Stimulated activated CD8-positive, alpha-beta memory T cell treated with anti-CD3 and anti-CD28 coated beads, Interleukin-7, amount 100 ng/mL, for 4 hours (primary cell): ENCODE results near the gene TUBA4B.
"Not testable (repeated sequence)": the region's sequence is repeated elsewhere in the genome, so short reads cannot be mapped to it uniquely, and the experiment has no call there.

Source experiments
- DNase-seq, 2 donors: peaks; one replicate each; pipeline ENCODE4 v3.0.0-alpha.2; 2020; ENCODE audit warnings: low read depth in 2 of 2

TUBA4B gene

GRCh38 chr2:219274361-219274921 lies 21.4 kb downstream of the TUBA4B start:
- no peak for DNase-seq

GRCh38 chr2:219277703-219278654 lies 24.9 kb downstream of the TUBA4B start:
- peak; percentile 47 to 55 for DNase-seq

GRCh38 chr2:219278655-219279150 lies 25.7 kb downstream of the TUBA4B start:
- DNase-seq: no peak

GRCh38 chr2:219279151-219279915 lies 26.3 kb downstream of the TUBA4B start, which contains the start of gene DNAJB2:
Gene DNAJB2 (plus strand): TSS chr2:219279366. CDS start chr2:219279834, 468 bp downstream.
- peak; percentile 98 to 100 for DNase-seq

- no peak for DNase-seq
Observed at GRCh38 chr2:219279916-219280516, 27.0 kb downstream of the TUBA4B start.

- DNase-seq: no peak
Observed at GRCh38 chr2:219280651-219281050, 27.6 kb downstream of the TUBA4B start.

GRCh38 chr2:219281588-219281987 lies 28.5 kb downstream of the TUBA4B start:
- DNase-seq: no peak

GRCh38 chr2:219282375-219282774 lies 29.3 kb downstream of the TUBA4B start:
- DNase-seq: no peak

- no peak for DNase-seq
Observed at GRCh38 chr2:219282943-219283581, 30.0 kb downstream of the TUBA4B start.

GRCh38 chr2:219284501-219285372 lies 31.7 kb downstream of the TUBA4B start:
- DNase-seq: no peak

GRCh38 chr2:219285373-219285735 lies 32.3 kb downstream of the TUBA4B start:
- no peak for DNase-seq

GRCh38 chr2:219285894-219286425 lies 32.9 kb downstream of the TUBA4B start:
- no peak for DNase-seq

- DNase-seq: no peak
Observed at GRCh38 chr2:219286436-219287115, 33.5 kb downstream of the TUBA4B start.

- not testable (repeated sequence) for DNase-seq
Observed at GRCh38 chr2:219287116-219287440, 34.0 kb downstream of the TUBA4B start.

GRCh38 chr2:219287580-219288265 lies 34.7 kb downstream of the TUBA4B start:
- no peak for DNase-seq

- no peak for DNase-seq
Observed at GRCh38 chr2:219289195-219289536, 36.1 kb downstream of the TUBA4B start.

GRCh38 chr2:219289537-219290361 lies 36.7 kb downstream of the TUBA4B start:
- DNase-seq: no peak
